Measurements from ENCODE around the gene TET2.

The TET2 gene

DNA sequence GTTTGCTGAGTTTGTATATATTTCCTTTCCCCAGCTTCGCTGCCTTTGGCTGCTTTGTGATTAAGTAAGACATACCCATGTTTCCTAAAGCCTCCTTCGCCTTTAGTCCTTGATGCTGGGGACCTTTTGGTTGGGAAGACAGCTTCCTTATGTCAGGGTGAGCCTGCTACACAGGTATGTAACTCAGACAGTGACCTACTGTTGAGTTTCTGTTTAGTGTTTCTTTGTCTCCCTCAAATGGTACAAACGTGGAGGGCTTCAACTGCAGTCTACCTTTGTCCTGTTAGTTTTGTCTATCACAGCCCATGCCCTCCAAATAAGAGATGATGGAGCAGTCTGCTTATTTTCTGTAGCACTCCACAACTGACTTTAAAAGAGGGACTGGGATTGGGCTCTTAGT, 59.5 kb downstream of the TET2 start:
- no peak for TF ChIP-seq CTCF (IDR thresholded peaks at IDR 0.05; ENCODE audit: control insufficient read depth, insufficient read depth, low read depth, low read length, missing control alignments)
- no peak for DNase-seq (ENCODE audit: low read depth)
- H3K4me3 ChIP-seq (ENCODE audit: control insufficient read depth, low read depth, low read length): no peak overlapping the region

DNA sequence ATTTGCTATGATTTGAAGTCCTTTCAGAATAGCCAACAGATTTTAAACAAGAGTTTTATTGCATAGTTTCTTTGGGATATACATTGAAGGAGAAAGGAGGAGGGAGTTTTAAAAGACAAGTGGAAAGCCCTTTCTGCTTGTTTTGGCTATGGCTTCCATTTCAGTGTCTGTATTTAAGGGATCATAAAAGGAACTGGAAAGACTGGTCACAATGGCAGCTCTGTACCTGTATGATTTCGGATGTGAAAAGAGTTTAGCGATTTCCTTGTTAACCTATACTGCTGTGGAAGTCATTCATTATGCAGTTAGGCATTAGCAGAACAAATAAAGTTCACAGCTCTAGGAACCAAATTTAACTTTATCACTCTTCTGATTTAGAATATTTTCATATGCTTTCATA, 60.7 kb downstream of the TET2 start:
- DNase-seq (ENCODE audit: low read depth): no peak
- TF ChIP-seq CTCF (IDR thresholded peaks at IDR 0.05; ENCODE audit: control insufficient read depth, insufficient read depth, low read depth, low read length, missing control alignments): no peak
- no peak overlapping the region for H3K4me3 ChIP-seq (ENCODE audit: control insufficient read depth, low read depth, low read length)

- no peak for TF ChIP-seq CTCF (IDR thresholded peaks at IDR 0.05; ENCODE audit: control insufficient read depth, insufficient read depth, low read depth, low read length, missing control alignments)
- no peak overlapping the region for H3K4me3 ChIP-seq (ENCODE audit: control insufficient read depth, low read depth, low read length)
- DNase-seq (ENCODE audit: low read depth): no peak
Observed at GRCh38 chr4:105208561-105208960, 61.9 kb downstream of the TET2 start.

DNA sequence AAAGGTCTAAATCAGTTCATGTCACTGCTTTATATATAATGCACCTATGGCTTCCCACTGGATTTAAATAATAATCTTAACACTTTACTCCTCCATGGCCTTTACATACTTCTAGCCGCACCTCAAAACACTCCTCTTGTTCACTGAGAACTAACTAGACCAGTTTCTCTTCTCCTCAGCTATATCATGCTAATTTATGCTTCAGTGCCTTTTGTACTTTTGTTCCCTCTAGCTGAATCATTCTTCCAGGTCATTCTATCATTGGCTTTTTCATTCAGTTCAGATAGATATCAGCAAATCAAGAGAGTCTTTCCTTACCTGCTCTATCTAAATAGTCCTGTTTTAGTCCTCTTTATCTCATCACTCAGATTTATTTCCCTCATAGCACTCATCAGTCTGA, 64.2 kb downstream of the TET2 start:
- no peak for DNase-seq (ENCODE audit: low read depth)

GRCh38 chr4:105215609-105216313, 69.1 kb downstream of the TET2 start:
- no peak for TF ChIP-seq CTCF (IDR thresholded peaks at IDR 0.05; ENCODE audit: control insufficient read depth, insufficient read depth, low read depth, low read length, missing control alignments)
- no peak overlapping the region for H3K4me3 ChIP-seq (ENCODE audit: control insufficient read depth, low read depth, low read length)
- DNase-seq (ENCODE audit: low read depth): no peak

More for the DNA sequence above, 64.2 kb downstream of the TET2 start:
- H3K4me3 ChIP-seq (ENCODE audit: control insufficient read depth, low read depth, low read length): no peak overlapping the region
- TF ChIP-seq CTCF (IDR thresholded peaks at IDR 0.05; ENCODE audit: control insufficient read depth, insufficient read depth, low read depth, low read length, missing control alignments): no peak

DNA sequence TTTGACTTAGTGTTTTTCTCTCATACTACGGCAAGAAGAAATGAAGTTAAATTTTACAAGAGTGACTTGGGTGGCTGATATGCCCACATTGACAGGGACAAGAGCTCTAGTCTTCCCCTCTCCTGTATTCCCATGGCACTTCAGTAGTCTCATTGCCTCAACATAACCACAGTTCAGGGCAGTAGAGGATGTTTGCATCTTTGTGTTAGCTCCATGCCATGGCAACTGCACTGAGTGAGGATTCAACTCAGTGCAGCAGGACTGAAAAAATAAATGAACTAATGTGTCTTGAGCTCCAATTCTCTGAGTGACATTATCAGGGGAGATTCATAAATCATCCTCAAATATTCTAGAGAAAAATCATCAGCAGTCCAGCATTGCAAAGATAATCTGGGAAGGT, 78.8 kb downstream of the TET2 start:
- no peak for DNase-seq (ENCODE audit: low read depth)
- no peak for TF ChIP-seq CTCF (IDR thresholded peaks at IDR 0.05; ENCODE audit: control insufficient read depth, insufficient read depth, low read depth, low read length, missing control alignments)
- H3K4me3 ChIP-seq (ENCODE audit: control insufficient read depth, low read depth, low read length): no peak overlapping the region

Data from AG09309 (cell line).